GM10847 (cell line): ENCODE data around the gene EPOP.
A peak's percentile ranks its signal among the peaks of the same experiment; 100 is the strongest.

Experiments used
- POLR2A ChIP-seq: IDR thresholded peaks from 2 replicates; pipeline ENCODE4 v1.6.1; 2011; ENCODE audit not compliant: insufficient read length; ENCODE audit errors: extremely low read depth

Gene EPOP

DNA sequence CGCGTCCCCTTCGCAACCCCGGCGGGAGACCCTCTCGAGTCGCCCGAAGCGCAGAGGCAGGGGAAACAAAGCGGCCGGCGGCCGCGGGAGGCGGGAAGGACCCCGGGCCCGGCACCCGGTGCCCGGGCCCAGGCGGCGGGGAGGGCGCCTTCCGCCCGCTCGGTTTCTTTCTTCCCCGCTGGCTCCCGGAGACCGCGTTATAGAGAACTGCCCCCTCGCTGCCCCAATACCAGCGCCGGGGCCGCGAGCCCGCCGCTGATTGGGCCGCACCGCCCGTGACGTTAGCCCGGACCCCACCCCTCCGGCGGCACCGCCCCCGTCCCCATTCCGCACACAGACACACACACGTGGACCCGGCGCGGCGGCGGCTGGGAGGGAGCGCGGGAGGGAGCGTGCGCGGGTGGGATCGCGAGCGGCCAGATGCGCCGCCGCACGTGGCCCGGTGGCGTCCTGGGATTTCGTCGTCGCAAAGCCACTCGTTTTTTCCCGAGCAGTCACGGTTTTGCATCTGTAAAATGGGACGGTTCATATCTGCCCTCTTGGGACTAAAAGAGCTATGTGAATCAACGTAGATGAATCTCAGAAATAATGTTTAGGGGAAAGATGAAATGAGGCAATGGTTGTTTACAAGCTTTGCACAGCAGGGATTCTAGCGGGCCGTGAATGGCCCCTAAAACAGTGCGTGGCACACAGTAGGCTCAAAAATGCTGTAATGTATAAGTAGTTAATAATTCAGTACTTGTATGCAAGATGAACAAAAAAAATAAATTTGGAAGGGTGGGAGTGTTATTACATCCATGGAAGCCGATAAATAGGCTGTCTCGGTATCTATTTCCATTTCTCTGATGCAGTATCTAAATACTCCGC, at the start of gene EPOP:
Gene EPOP (minus strand): TSS at position 209 of the 867 bp plus-strand sequence. CDS start 462 bp downstream, outside the sequence.
- TF ChIP-seq POLR2A: peak; percentile 45

GRCh38 chr17:38721802-38722201, 47.0 kb upstream of the EPOP start:
- TF ChIP-seq POLR2A: no peak

DNA sequence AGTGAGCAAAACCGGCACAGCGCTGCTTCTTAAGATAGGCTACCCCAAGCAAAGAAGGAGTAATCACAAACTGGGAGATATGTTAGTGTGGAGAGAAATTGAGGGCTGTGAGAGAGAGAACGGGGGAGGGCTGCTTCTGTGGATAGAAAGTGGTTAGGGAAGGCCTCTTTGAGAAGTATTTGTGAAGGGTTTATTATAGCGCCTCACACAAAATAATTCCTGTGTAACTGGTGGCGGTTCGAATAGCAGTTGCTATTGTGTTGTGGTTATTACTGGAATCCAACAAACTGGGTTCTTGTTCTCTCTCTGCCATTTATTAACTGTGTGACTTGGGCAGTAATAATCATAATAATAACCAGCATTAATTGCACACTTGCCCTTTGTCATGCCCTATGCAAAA, 46.2 kb upstream of the EPOP start:
- no peak for TF ChIP-seq POLR2A

DNA sequence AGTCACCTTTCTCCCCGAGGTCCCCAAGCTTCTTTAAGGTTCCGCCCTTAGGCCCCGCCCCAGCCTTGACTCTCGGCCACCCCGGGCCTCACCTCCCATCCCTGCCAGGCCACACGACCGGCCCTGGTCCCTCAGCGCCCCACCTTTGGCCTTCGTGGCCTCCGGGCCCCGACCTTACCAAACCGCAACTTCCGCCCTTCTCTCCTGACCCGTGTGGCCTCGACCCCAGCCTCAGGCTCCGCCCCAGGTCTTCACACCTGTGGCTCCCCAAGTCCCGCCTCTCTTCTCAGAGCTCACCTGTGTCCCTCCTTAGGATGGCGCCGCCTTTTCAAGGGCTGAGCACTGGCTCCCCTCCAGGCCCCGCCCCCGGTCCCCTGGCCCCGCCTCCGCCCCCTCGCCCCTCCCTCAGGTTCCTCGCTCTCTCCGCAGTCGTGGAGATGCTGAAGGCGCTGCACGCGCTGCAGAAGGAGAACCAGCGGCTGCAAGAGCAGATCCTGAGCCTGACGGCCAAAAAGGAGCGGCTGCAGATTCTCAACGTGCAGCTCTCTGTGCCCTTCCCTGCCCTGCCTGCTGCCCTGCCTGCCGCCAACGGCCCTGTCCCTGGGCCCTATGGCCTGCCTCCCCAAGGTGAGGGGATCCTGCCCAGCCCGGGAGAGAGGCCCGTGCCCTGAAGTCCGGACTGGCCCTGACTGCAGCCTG, 45.3 kb upstream of the EPOP start:
- TF ChIP-seq POLR2A: no peak

GRCh38 chr17:38719289-38719942, 44.7 kb upstream of the EPOP start:
- TF ChIP-seq POLR2A: no peak

- TF ChIP-seq POLR2A: no peak
Measured at GRCh38 chr17:38717139-38717745, 42.5 kb upstream of the EPOP start.

DNA sequence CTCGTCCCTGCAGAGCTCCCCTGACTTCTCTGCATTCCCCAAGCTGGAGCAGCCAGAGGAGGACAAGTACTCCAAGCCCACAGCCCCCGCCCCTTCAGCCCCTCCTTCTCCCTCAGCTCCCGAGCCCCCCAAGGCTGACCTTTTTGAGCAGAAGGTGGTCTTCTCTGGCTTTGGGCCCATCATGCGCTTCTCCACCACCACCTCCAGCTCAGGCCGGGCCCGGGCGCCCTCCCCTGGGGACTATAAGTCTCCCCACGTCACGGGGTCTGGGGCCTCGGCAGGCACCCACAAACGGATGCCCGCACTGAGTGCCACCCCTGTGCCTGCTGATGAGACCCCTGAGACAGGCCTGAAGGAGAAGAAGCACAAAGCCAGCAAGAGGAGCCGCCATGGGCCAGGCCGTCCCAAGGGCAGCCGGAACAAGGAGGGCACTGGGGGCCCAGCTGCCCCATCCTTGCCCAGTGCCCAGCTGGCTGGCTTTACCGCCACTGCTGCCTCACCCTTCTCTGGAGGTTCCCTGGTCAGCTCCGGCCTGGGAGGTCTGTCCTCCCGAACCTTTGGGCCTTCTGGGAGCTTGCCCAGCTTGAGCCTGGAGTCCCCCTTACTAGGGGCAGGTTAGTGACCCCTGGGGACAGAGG, 41.7 kb upstream of the EPOP start:
- no peak for TF ChIP-seq POLR2A

DNA sequence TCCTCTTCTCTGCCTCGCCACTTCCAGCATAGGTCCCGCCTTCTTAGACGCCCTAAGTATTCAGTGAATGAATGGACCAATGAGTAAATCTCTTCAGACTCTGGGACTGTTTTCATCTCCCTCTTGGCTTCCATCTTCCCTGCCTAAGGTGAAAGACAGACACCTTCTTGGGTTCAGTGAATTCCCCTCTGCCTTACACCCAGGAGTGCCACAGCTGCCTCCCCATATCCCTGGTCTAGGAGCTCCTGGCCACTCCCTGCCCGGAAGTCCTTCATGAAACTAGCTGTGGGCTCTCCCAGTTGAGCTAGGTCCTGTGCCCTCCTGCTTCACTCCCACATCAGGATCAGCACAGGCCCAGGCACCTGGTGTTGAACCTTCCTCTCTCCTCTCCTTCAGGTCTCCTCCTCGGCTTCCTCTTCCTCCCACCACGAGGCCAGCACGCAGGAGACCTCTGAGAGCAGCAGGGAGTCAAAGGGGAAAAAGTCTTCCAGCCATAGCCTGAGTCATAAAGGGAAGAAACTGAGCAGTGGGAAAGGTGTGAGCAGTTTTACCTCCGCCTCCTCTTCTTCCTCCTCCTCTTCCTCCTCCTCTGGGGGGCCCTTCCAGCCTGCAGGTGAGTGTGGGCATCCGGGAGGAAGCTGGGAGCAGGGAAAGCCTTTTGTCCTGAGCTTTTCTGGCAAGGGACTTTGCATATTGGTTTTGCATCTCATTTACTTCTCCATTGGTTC, 40.6 kb upstream of the EPOP start:
- no peak for TF ChIP-seq POLR2A

DNA sequence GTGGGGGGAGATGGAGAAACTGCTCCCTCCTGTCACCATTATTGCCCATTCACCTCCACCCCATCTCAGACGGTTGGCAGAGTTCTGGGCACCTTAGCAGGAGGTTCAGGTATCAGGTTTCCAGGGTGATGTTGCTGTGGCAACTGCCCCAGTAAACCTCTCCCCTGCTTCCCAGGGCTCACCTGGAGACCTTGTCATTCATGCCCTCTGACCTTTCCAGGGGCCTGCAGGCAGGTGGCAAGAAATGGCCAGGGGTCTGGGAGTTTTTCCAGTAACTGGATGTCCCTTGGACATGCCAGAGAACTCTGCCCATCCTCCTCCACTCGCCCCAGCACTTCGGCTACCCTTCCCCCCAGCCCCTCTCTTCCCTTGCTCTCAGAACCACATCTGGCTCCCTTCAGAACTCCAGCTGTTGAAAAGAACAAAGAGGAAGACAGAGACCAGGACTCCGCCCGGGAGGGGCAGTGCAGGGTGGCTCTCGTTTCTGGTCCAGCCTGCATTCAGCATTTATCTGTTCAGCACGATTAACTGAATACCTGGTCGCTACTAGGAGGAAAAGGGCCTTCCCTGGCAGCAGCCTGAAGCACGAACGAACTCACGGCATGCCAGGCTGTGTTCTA, 38.8 kb upstream of the EPOP start:
- no peak for TF ChIP-seq POLR2A

DNA sequence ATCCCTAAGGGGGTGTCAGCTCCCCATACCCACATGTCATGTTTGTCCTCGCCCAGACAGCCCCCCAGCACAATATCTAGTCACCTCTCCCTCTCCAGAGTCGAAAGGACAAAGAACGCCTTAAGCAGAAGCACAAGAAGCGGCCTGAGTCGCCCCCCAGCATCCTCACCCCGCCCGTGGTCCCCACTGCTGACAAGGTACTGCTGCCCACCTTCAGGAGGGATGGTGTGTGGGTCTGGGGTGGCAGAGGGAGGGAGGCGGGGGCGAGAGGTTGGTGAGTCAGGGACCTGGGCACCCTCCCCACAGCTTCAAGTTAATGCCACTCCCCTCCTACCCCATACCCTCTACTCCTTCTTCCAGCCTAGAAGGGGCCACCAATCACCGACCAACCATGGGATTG, 37.8 kb upstream of the EPOP start:
- TF ChIP-seq POLR2A: no peak

GRCh38 chr17:38711792-38712571, 37.2 kb upstream of the EPOP start:
- TF ChIP-seq POLR2A: no peak

DNA sequence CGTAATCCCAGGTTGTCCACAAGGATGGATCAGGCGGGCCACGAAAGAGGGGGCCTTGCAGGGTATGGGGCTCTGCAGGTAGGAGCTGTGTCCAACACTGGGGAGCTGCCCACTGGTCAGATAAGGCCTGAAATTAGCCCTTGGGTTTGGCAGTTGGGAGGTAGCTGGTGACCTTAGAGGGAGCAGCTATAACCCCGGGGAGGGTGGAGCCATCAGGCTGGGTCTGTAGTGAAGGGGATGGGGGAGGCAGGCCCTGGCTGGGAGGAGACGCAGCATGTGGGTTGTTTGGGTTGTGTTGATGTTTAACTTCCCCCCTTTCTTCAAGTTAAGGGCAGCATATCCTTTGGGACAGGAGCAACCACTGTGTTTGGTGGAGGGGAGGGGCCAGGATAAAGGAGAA, 36.2 kb upstream of the EPOP start:
- TF ChIP-seq POLR2A: no peak

DNA sequence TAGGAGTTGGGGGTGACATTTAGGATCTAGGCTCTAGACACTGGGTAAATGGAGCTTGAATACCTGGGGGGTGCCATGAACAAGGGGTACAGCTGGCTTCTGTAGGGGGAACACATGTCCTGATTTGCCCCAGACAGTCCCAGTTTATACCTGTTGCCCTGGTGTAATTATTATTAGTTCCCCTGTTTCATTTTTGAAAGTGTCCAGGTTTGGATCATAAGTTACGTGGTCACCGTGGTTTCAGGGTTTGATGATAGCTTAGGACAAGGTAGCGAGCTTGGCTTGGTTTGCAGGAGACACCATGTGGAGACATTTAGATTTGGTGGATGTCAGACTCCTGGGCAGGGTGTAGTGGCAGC, 35.8 kb upstream of the EPOP start:
- no peak for TF ChIP-seq POLR2A
